Ovary (tissue), 3 donors: ENCODE data around the gene PCDHB14.
"Not testable (repeated sequence)": the region's sequence is repeated elsewhere in the genome, so short reads cannot be mapped to it uniquely, and the experiment has no call there.

Experiments used
- CTCF ChIP-seq, 3 donors: fragments of 450-650 bp in 2 of 3; fragments of 200-600 bp in 1 of 3; IDR thresholded peaks; one replicate each; pipeline versions ENCODE4 v1.5.1 to v1.8.0; 2016 to 2022; ENCODE audit warnings: antibody characterized with exemption in 3 of 3, mild to moderate bottlenecking in 1 of 3
- EP300 ChIP-seq: sonication (generic); formaldehyde crosslinking; IDR thresholded peaks from one replicate; pipeline ENCODE4 v1.6.1; 2017; ENCODE audit warnings: antibody characterized with exemption
- POLR2A ChIP-seq: fragments of 450-650 bp; IDR thresholded peaks from one replicate; pipeline ENCODE4 v1.6.1; 2017; ENCODE audit warnings: antibody characterized with exemption, mild to moderate bottlenecking, moderate library complexity
- donor health status: DM: no; HTN: no; CAD: no.

GRCh38 chr5:141188682-141189081 lies 34.5 kb upstream of the PCDHB14 start:
- not testable (repeated sequence) for TF ChIP-seq CTCF (IDR thresholded peaks at IDR 0.05); POLR2A; EP300
